ENCODE results near the gene GJD4. TPM values are rescaled to one million over a fixed set of nuclear protein-coding genes. Genes with fewer than 3 reads are reported as not detected.

Gene GJD4
- polyA plus RNA-seq, 4 donors = 0.17 to 0.20 TPM; not detected in 2

- peak in 1 of 4 donors; percentile 61 for DNase-seq (ENCODE audit: low read depth in 4 of 4, low spot score in 2 of 4)
Observed at GRCh38 chr10:35643151-35644049, 38.3 kb downstream of the GJD4 start.

GRCh38 chr10:35644050-35644950 lies 39.2 kb downstream of the GJD4 start:
- no peak for DNase-seq (ENCODE audit: low read depth in 4 of 4, low spot score in 2 of 4)

GRCh38 chr10:35650894-35651293 lies 45.8 kb downstream of the GJD4 start:
- DNase-seq (ENCODE audit: low read depth in 4 of 4, low spot score in 2 of 4) = no peak

- DNase-seq (ENCODE audit: low read depth in 4 of 4, low spot score in 2 of 4) = no peak
Observed at GRCh38 chr10:35652824-35653223, 47.7 kb downstream of the GJD4 start.

- DNase-seq (ENCODE audit: low read depth in 4 of 4, low spot score in 2 of 4) = no peak
Observed at GRCh38 chr10:35657621-35658020, 52.5 kb downstream of the GJD4 start.

Other genes starting within 250 kb of the GJD4 start
- gene FZD8, start 37.0 kb downstream of the GJD4 start, polyA plus RNA-seq (ENCODE audit: insufficient read length in 4 of 4) = 10 to 100 TPM; 10.3 to 21.1 (median 13.8) TPM